Activated T-cell treated with anti-CD3 and anti-CD28 coated beads for 1 hour (primary cell): ENCODE data around the gene PRR20C.
"Not testable (repeated sequence)": the region's sequence is repeated elsewhere in the genome, so short reads cannot be mapped to it uniquely, and the experiment has no call there.

Source experiments
- DNase-seq: peaks from one replicate; pipeline ENCODE4 v3.0.0-alpha.2; 2020; ENCODE audit warnings: low read depth

Gene PRR20C

DNA sequence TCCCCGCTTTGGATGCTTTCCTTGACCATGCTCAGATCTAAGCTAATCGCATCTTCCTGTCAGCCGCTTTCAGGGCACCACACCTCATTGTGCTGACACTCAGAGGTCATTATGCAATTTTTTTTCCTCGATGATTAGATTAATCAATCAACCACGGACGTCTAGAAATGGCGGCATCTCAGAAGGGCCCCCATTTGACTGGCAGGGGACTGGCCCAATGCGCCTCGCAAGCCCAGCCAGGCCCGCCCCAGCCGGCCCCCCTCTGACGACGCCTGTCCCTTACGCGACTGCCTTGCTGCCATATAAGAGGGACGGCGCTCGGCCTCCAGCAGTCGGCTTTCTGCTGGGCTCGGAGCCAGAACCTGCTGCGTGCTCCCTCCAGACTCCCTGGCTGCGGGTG, at the start of gene PRR20C:
PRR20C (plus strand) TSS at position 301 of the 400 bp plus-strand sequence. CDS start 387 bp downstream, outside the sequence.
- DNase-seq: not testable (repeated sequence)

DNA sequence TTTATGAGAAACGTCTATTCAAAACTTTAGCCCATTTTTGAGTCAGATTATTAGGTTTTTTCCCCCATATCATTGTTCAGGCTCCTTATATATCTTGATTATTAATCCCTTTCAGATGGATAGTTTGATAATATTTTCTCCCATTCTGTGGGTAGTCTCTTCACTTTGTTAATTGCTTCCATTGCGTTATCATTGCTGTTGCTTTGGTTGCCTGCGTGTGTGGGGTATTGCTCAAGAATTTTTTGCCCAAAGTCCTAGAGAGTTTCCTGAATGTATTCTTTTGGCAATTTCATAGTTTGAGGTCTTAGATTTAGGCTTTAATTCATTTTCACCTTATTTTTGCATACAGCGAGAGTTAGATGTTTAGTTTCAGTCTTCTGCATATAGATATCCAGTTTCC, 38.9 kb upstream of the PRR20C start:
- DNase-seq: no peak

DNA sequence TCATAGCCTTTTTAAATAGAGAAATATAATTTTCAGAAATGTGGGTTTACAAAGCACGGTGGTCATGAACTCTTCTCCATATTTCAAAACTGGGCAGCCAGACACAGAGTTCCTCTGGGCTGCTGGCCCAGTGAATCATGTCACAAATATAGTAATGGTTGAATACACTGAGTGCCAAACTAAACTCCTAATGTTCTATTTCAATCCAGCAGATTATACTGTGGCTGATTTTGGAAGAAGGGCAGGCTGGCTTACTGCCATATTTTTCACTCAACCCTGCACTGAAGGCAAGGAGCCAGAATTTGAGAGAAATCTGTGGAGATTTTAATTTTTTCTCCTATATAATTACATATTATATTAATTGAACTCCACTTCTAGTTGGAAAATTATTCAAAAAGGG, 30.2 kb upstream of the PRR20C start:
- no peak for DNase-seq

DNA sequence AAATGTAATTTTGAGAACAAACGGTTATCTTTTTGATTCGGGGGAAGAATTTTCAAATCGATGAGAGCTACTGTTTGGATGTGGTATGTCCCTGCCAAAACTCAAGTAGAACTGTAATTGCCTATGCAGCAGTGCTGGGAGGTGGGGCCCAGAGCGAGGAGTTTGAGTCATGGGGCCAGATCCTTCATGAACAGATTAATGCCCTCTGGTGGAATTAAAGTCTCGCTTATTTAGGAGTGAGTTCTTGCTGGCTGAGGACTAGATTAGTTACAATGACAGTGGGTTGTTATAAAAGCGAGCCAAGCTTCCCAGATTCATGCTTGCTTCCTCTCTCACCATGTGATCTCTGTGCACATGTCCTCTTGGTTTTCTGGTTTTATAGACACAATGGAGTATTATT, 25.0 kb upstream of the PRR20C start:
- DNase-seq: no peak

GRCh38 chr13:57136093-57136492, 17.8 kb upstream of the PRR20C start:
- DNase-seq: no peak

DNA sequence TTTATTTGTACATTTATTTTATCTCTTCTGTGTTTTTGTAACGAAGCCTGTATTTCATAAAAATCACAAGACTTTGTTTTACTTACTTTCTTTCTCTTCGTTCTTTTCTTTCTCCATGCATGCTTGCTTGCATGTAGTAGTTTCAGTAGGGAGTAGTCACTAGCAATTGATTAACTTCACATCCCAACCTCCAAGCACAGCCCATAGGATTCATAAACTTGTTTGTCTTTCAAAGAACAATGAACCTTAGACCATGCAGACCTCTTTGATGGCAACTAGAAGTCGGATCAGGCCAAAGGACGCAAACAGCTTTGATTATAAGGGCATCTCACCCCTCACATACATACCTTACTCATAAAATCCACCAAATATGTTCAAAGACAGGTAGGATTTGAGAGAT, 16.3 kb upstream of the PRR20C start:
- no peak for DNase-seq

- DNase-seq: no peak
These were observed 14.9 kb upstream of the PRR20C start for GRCh38 chr13:57138988-57139387.

DNA sequence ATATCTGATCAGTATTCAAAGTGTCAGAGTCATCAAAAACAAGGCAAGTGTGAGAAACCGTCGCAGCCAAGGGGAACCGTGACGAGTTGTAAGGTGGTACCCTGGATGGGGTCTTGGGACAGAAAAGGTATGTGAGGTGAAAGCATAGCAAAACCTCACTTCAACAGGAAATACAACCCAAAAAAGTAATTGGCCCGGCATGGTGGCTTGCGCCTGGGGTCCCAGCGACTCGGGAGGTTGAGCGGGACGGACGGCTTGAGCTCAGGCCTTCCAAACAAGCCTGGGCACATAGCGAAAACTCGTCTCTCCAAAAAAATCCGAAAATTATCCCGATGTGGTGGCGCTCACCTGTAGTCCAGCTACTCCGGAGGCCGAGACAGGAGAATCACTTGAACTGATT, 14.1 kb upstream of the PRR20C start:
- not testable (repeated sequence) for DNase-seq

- DNase-seq: not testable (repeated sequence)
These were observed 13.5 kb upstream of the PRR20C start, which contains the start of gene PRR20A for GRCh38 chr13:57140235-57140968. Gene PRR20A, plus strand, starts transcription at chr13:57140918. Its CDS starts 387 bp downstream, at chr13:57141305.

DNA sequence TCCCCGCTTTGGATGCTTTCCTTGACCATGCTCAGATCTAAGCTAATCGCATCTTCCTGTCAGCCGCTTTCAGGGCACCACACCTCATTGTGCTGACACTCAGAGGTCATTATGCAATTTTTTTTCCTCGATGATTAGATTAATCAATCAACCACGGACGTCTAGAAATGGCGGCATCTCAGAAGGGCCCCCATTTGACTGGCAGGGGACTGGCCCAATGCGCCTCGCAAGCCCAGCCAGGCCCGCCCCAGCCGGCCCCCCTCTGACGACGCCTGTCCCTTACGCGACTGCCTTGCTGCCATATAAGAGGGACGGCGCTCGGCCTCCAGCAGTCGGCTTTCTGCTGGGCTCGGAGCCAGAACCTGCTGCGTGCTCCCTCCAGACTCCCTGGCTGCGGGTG, 6.7 kb upstream of the PRR20C start, which contains the start of gene PRR20B:
PRR20B (plus strand) TSS at position 301 of the 400 bp plus-strand sequence. CDS start 387 bp downstream, outside the sequence.
- DNase-seq: not testable (repeated sequence)

GRCh38 chr13:57148106-57148505, 5.8 kb upstream of the PRR20C start:
- DNase-seq: not testable (repeated sequence)

DNA sequence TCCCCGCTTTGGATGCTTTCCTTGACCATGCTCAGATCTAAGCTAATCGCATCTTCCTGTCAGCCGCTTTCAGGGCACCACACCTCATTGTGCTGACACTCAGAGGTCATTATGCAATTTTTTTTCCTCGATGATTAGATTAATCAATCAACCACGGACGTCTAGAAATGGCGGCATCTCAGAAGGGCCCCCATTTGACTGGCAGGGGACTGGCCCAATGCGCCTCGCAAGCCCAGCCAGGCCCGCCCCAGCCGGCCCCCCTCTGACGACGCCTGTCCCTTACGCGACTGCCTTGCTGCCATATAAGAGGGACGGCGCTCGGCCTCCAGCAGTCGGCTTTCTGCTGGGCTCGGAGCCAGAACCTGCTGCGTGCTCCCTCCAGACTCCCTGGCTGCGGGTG, 6.5 kb downstream of the PRR20C start, which contains the start of gene PRR20D:
PRR20D (plus strand) TSS at position 301 of the 400 bp plus-strand sequence. CDS start 387 bp downstream, outside the sequence.
- DNase-seq: not testable (repeated sequence)

- DNase-seq: not testable (repeated sequence)
These were observed 13.0 kb downstream of the PRR20C start, which contains the start of gene PRR20E for GRCh38 chr13:57166897-57167296. Gene PRR20E, plus strand, starts transcription at chr13:57167197. Its CDS starts 387 bp downstream, at chr13:57167584.

DNA sequence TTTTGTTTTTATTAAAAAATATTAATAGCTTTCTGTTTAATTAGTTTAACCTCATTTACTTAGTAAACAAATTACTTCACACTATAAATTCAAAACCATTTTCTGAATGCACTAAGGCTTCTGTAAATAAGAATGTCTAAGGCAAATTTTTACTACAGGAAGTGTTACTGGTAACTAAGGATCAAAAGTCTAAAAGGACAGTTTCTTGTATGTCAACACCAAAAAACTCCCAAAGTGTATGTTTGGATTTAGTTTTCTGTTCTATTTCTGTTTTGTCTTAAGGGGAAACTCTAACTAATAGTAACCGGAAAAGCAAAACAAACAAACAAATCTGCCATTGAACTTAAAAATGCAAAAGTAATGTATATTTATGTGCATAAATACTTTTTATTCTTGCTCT, 37.8 kb downstream of the PRR20C start:
- DNase-seq: no peak
